A549 treated with ZK216348 at 1 μM for 4 hours (cell line): ENCODE data around the gene SAMD15. TPM values are rescaled to one million over a fixed set of nuclear protein-coding genes. Genes with fewer than 3 reads are reported as not detected.

Experiments
- total RNA-seq: library from RNA; stranded (reverse); fragments of 200-300 nt; extraction: Qiagen RNA extraction; gene quantifications from 5 replicates; pipeline ENCODE4 v1.2.3, GENCODE V29; 2022; ENCODE audit warnings: low read depth

The SAMD15 gene
- total RNA-seq, result 1.9 to 3.1 TPM (median 1.9 TPM) in 5 replicates

GRCh38 chr14:77376771-77377501 lies at the start of gene SAMD15, which contains the start of gene TMED8:
TSS of gene SAMD15 (plus strand) at chr14:77377379. CDS start at chr14:77377419, 40 bp downstream.
TSS of gene TMED8 (minus strand) at chr14:77377094. CDS start at chr14:77377053, 41 bp downstream.

DNA sequence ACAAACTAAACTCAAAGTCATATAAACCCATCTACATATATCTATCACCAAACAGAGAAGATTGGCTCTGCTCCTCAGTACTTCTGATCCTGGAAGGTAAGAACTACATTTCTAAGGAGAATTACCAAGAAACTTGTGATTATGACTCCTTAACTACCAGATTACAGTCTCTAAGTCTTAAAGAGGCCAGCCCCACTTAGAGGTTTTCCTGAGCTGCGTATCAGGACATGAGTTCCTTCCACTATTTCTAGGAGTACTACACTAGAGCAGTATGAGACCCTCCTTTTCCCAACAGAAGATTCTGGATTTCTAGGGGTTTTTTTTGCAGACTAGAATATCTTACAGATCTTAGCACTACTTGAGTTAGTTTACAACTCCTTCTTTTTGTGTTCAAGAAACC lies 46.2 kb downstream of the SAMD15 start, which contains the start of gene NOXRED1:
NOXRED1 (minus strand) TSS at position 101 of the 400 bp plus-strand sequence. CDS start 634 bp downstream, outside the sequence.

Other genes starting within 250 kb of the SAMD15 start
- 0.13 to 0.20 TPM (median 0.20 TPM) in 5 replicates for gene ZDHHC22, start 235.6 kb upstream of the SAMD15 start, total RNA-seq
- 1.1 to 3.3 TPM (median 2.2 TPM) in 5 replicates for gene TMEM63C, start 195.6 kb upstream of the SAMD15 start, total RNA-seq
- not detected in 5 replicates for gene NGB, start 106.2 kb upstream of the SAMD15 start, total RNA-seq
- gene POMT2, start 56.5 kb upstream of the SAMD15 start, total RNA-seq, result 30.3 to 33.9 TPM (median 32.0 TPM) in 5 replicates
- 32.3 to 42.7 TPM (median 36.0 TPM) in 5 replicates for gene GSTZ1, start 56.3 kb upstream of the SAMD15 start, total RNA-seq
- gene TMED8, start 285 bp upstream of the SAMD15 start, total RNA-seq, result 3.6 to 8.2 TPM (median 7.4 TPM) in 5 replicates
- 0.26 TPM in 1 of 5 replicates, not detected in the others for gene NOXRED1, start 46.1 kb downstream of the SAMD15 start, total RNA-seq
- gene VIPAS39, start 80.2 kb downstream of the SAMD15 start, total RNA-seq, result 12.6 to 14.3 TPM (median 14.0 TPM) in 5 replicates
- 223 to 417 TPM (median 266 TPM) in 5 replicates for gene AHSA1, start 80.7 kb downstream of the SAMD15 start, total RNA-seq
- 0.33 to 0.91 TPM (median 0.46 TPM) in 5 replicates for gene ISM2, start 121.4 kb downstream of the SAMD15 start, total RNA-seq
- 23.2 to 35.6 TPM (median 29.2 TPM) in 5 replicates for gene SPTLC2, start 239.3 kb downstream of the SAMD15 start, total RNA-seq